Hematopoietic multipotent progenitor cell treated with erythropoietin and hydrocortisone succinate and interleukin-3 and kit ligand, for 15 days (in vitro differentiated cells): ENCODE measurements around the gene IL18BP.
A peak's percentile ranks its signal among the peaks of the same experiment; 100 is the strongest.

Source experiments
- DNase-seq: peaks from one replicate; pipeline ENCODE4 v3.0.0-alpha.2; 2015; ENCODE audit warnings: low spot score

The IL18BP gene

GRCh38 chr11:72012897-72013721, 14.4 kb downstream of the IL18BP start:
- no peak for DNase-seq

GRCh38 chr11:72013765-72014711, 15.3 kb downstream of the IL18BP start:
- DNase-seq, result no peak

GRCh38 chr11:72014761-72015320, 16.1 kb downstream of the IL18BP start:
- DNase-seq, result no peak

- peak; percentile 30 for DNase-seq
Measured at GRCh38 chr11:72015511-72016061, 16.9 kb downstream of the IL18BP start.

GRCh38 chr11:72018171-72018570, 19.5 kb downstream of the IL18BP start:
- no peak for DNase-seq

GRCh38 chr11:72023335-72023734, 24.6 kb downstream of the IL18BP start:
- DNase-seq, result no peak

- DNase-seq, result no peak
Measured at GRCh38 chr11:72024069-72024754, 25.5 kb downstream of the IL18BP start.

- DNase-seq, result no peak
Measured at GRCh38 chr11:72026090-72026489, 27.4 kb downstream of the IL18BP start.

GRCh38 chr11:72030472-72031045, 31.9 kb downstream of the IL18BP start:
- DNase-seq, result no peak

- no peak for DNase-seq
Measured at GRCh38 chr11:72036687-72037086, 38.0 kb downstream of the IL18BP start.

- no peak for DNase-seq
Measured at GRCh38 chr11:72037554-72038311, 39.0 kb downstream of the IL18BP start.

GRCh38 chr11:72038491-72038890, 39.8 kb downstream of the IL18BP start:
- peak; percentile 46 for DNase-seq

- DNase-seq, result no peak
Measured at GRCh38 chr11:72039031-72039855, 40.5 kb downstream of the IL18BP start.

- no peak for DNase-seq
Measured at GRCh38 chr11:72039856-72040401, 41.2 kb downstream of the IL18BP start.

GRCh38 chr11:72040491-72041363, 42.0 kb downstream of the IL18BP start:
- DNase-seq, result peak; percentile 87

- no peak for DNase-seq
Measured at GRCh38 chr11:72041364-72042063, 42.8 kb downstream of the IL18BP start.

GRCh38 chr11:72042064-72042745, 43.5 kb downstream of the IL18BP start:
- no peak for DNase-seq
